ENCODE results near the gene BTD. TPM values are rescaled to one million over a fixed set of nuclear protein-coding genes. Genes with fewer than 3 reads are reported as not detected.

Gene BTD, protein sequence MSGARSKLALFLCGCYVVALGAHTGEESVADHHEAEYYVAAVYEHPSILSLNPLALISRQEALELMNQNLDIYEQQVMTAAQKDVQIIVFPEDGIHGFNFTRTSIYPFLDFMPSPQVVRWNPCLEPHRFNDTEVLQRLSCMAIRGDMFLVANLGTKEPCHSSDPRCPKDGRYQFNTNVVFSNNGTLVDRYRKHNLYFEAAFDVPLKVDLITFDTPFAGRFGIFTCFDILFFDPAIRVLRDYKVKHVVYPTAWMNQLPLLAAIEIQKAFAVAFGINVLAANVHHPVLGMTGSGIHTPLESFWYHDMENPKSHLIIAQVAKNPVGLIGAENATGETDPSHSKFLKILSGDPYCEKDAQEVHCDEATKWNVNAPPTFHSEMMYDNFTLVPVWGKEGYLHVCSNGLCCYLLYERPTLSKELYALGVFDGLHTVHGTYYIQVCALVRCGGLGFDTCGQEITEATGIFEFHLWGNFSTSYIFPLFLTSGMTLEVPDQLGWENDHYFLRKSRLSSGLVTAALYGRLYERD
- total RNA-seq (100 to 1,000 TPM in 2 of 9 donors, 10 to 100 TPM in 7; 28.0 to 148 (median 64.6) TPM), polyA plus RNA-seq (10 to 100 TPM in 2 of 3 donors, 1 to 10 TPM in 1; 9.9 to 27.0 (median 26.1) TPM)
- long read RNA-seq, donor 1, full-length matches to known transcripts: 15 of 15 reads
- long read RNA-seq, donor 1, partial matches to known transcripts: 0 of 15 reads
- long read RNA-seq, donor 1, other reads (novel, unspliced or antisense): 0 of 15 reads
- long read RNA-seq, donor 2, full-length matches to known transcripts: 18 of 25 reads
- long read RNA-seq, donor 2, partial matches to known transcripts: 7 of 25 reads
- long read RNA-seq, donor 2, other reads (novel, unspliced or antisense): 0 of 25 reads
- long read RNA-seq, donor 3, full-length matches to known transcripts: 9 of 9 reads
- long read RNA-seq, donor 3, partial matches to known transcripts: 0 of 9 reads
- long read RNA-seq, donor 3, other reads (novel, unspliced or antisense): 0 of 9 reads
- long read RNA-seq, donor 4, full-length matches to known transcripts: 30 of 43 reads
- long read RNA-seq, donor 4, partial matches to known transcripts: 8 of 43 reads
- long read RNA-seq, donor 4, other reads (novel, unspliced or antisense): 5 of 43 reads
- long read RNA-seq, donor 5, full-length matches to known transcripts: 78 of 90 reads
- long read RNA-seq, donor 5, partial matches to known transcripts: 7 of 90 reads
- long read RNA-seq, donor 5, other reads (novel, unspliced or antisense): 5 of 90 reads
- long read RNA-seq, donor 6, full-length matches to known transcripts: 17 of 25 reads
- long read RNA-seq, donor 6, partial matches to known transcripts: 5 of 25 reads
- long read RNA-seq, donor 6, other reads (novel, unspliced or antisense): 3 of 25 reads
- long read RNA-seq, donor 7, full-length matches to known transcripts: 10 of 10 reads
- long read RNA-seq, donor 7, partial matches to known transcripts: 0 of 10 reads
- long read RNA-seq, donor 7, other reads (novel, unspliced or antisense): 0 of 10 reads
- long read RNA-seq, donor 8, full-length matches to known transcripts: 15 of 32 reads
- long read RNA-seq, donor 8, partial matches to known transcripts: 17 of 32 reads
- long read RNA-seq, donor 8, other reads (novel, unspliced or antisense): 0 of 32 reads
- long read RNA-seq, donor 9, full-length matches to known transcripts: 4 of 10 reads
- long read RNA-seq, donor 9, partial matches to known transcripts: 6 of 10 reads
- long read RNA-seq, donor 9, other reads (novel, unspliced or antisense): 0 of 10 reads
- long read RNA-seq, donor 10, full-length matches to known transcripts: 7 of 7 reads
- long read RNA-seq, donor 10, partial matches to known transcripts: 0 of 7 reads
- long read RNA-seq, donor 10, other reads (novel, unspliced or antisense): 0 of 7 reads

DNA sequence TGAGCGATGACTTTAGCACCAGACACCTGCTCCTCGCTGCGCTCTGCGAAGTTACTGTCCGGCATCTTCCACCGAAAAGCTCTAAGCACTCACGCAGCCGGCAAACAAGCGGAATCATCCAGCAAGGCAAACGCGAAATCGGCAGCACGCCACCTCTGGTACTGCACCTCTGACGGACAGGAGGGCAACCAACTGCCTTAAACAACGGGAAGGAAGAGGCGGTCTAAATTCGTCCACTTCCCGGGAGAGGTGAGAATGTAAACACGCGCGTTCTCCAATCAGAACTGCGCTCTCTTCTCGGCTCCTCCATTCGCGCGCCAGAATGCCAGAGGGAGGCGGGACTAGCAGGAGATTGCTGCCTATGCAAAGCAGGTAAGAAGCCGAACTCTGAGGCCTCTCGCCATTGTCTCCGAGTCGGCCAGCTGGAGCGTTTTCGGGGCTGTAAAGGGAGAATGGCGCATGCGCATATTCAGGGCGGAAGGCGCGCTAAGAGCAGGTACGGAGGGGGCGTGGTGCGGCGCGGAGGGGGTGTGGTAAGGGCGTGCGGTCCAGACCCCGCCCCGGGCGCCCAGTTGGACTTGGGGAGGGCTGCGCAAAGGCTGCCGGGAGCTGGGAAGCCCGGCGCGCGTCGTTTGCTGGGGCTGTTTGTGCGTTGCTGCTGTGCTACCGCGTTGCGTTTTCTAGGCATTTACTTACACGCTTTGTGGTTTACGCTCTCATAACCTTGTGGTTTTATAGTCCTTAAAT is at the start of gene BTD, which contains the start of gene HACL1:
Gene BTD, plus strand, starts transcription at position 347 of the 747 bp plus-strand sequence. CDS start 33,695 bp downstream, outside the sequence.
Gene HACL1, minus strand, starts transcription at position 171 of the 747 bp plus-strand sequence. Its CDS starts 106 bp downstream, at position 65.
- 0 to 1% (median 1%) methylated on average over 27 to 61 of the region's 61 CpGs for WGBS, 4 donors
- Histone ChIP-seq H3K9me3 (replicated peaks in 1 of 3) (no peaks in the 10 kb centered on the region), H3K27ac (peak within 1 kb of the TSS; percentile 73 to 91 (median 86)), H3K27me3 (no peaks in the 10 kb centered on the region), H3K4me1 (replicated peaks in 1 of 2) (peaks cover 7 to 28% of the 10 kb centered on the region in 2 donors), H3K4me3 (peak within 1 kb of the TSS; percentile 42 to 84 (median 60)), H3K36me3 (replicated peaks in 1 of 2) (peaks cover 0 to 33% of the 10 kb centered on the region in 2 donors)
- intact Hi-C loops (cut with DNase I): no loop called here
- peak; percentile 49 to 82 for TF ChIP-seq POLR2A (IDR thresholded peaks at IDR 0.05)
- TF ChIP-seq, protein P1, sequence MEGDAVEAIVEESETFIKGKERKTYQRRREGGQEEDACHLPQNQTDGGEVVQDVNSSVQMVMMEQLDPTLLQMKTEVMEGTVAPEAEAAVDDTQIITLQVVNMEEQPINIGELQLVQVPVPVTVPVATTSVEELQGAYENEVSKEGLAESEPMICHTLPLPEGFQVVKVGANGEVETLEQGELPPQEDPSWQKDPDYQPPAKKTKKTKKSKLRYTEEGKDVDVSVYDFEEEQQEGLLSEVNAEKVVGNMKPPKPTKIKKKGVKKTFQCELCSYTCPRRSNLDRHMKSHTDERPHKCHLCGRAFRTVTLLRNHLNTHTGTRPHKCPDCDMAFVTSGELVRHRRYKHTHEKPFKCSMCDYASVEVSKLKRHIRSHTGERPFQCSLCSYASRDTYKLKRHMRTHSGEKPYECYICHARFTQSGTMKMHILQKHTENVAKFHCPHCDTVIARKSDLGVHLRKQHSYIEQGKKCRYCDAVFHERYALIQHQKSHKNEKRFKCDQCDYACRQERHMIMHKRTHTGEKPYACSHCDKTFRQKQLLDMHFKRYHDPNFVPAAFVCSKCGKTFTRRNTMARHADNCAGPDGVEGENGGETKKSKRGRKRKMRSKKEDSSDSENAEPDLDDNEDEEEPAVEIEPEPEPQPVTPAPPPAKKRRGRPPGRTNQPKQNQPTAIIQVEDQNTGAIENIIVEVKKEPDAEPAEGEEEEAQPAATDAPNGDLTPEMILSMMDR (IDR thresholded peaks at IDR 0.05): peak in 5 of 6 experiments; percentile 14 to 55 (median 36)
- peak; percentile 95 to 99 (median 98) for DNase-seq

- Histone ChIP-seq H3K36me3 (replicated peaks in 1 of 2) (no peaks in the 10 kb centered on the region), H3K4me3 (no peak overlapping the region), H3K9me3 (replicated peaks in 1 of 3) (no peaks in the 10 kb centered on the region), H3K4me1 (replicated peaks in 1 of 2) (peaks cover 0 to 1% of the 10 kb centered on the region in 2 donors), H3K27me3 (no peaks in the 10 kb centered on the region), H3K27ac (no peak overlapping the region)
- WGBS, 4 donors: 97 to 100% (median 100%) methylated on average over 1 of the region's 1 CpG; no CpG with 5 or more reads in 1 of the 4 donors
- TF ChIP-seq, protein P1 (IDR thresholded peaks at IDR 0.05): no peak
- no peak for TF ChIP-seq POLR2A (IDR thresholded peaks at IDR 0.05)
- DNase-seq: no peak
- intact Hi-C loops (cut with DNase I): loop anchor here in 1 of 2 donors (10.0 kb wide), 2 partner anchors 117 to 347 kb away; partner anchors contain the start of gene CAPN7
Observed at GRCh38 chr3:15551902-15552301, 49.6 kb upstream of the BTD start.

- H3K36me3 ChIP-seq (replicated peaks in 1 of 2): no peaks in the 10 kb centered on the region
- no peak for TF ChIP-seq POLR2A (IDR thresholded peaks at IDR 0.05)
- TF ChIP-seq, protein P1 (IDR thresholded peaks at IDR 0.05): no peak
- peaks cover 0 to 13% of the 10 kb centered on the region in 2 donors for H3K4me1 ChIP-seq (replicated peaks in 1 of 2)
- H3K4me3 ChIP-seq: no peak overlapping the region
- H3K27me3 ChIP-seq: no peaks in the 10 kb centered on the region
- H3K27ac ChIP-seq: no peak overlapping the region
- WGBS, 4 donors: 71 to 76% (median 73%) methylated on average over 3 of the region's 3 CpGs
- intact Hi-C loops (cut with DNase I): loop anchor here in 1 of 2 donors (10.0 kb wide), 2 partner anchors 119 to 349 kb away; partner anchors contain the start of gene CAPN7
- H3K9me3 ChIP-seq (replicated peaks in 1 of 3): no peaks in the 10 kb centered on the region
- DNase-seq: peak in 2 of 7 donors; percentile 21 to 25
Observed at GRCh38 chr3:15553749-15554148, 47.8 kb upstream of the BTD start.

Data from adrenal gland (tissue), 19 donors.